GM12873 (cell line): ENCODE measurements around the gene PRG2.

ENCODE experiments used
- TF ChIP-seq, protein P1 (sequence below): IDR thresholded peaks from 2 replicates; pipeline ENCODE4 v1.5.1; 2012; ENCODE audit warnings: low read depth, mild to moderate bottlenecking, moderate library complexity, low read length, control low read depth; ENCODE audit not compliant: insufficient read depth; ENCODE audit errors: missing control alignments

Gene PRG2

DNA sequence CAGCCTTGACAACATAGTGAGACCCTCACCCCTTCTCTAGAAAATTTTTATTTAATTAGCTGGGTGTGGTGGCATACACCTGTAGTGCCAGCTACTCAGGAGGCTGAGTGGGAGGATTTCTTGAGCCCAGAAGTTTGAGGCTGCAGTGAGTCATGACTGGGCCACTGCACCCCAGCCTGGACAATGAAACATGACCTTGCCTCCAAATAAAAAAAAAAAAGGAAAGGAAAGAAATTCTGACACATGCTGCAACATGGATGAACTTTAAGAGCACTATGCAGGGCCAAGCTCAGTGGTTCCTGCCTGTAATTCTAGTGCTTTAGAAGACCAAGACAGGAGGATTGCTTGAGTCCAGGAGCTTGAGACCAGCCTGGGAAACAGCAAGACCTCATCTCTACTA lies 27.7 kb upstream of the PRG2 start:
- TF ChIP-seq, protein P1, sequence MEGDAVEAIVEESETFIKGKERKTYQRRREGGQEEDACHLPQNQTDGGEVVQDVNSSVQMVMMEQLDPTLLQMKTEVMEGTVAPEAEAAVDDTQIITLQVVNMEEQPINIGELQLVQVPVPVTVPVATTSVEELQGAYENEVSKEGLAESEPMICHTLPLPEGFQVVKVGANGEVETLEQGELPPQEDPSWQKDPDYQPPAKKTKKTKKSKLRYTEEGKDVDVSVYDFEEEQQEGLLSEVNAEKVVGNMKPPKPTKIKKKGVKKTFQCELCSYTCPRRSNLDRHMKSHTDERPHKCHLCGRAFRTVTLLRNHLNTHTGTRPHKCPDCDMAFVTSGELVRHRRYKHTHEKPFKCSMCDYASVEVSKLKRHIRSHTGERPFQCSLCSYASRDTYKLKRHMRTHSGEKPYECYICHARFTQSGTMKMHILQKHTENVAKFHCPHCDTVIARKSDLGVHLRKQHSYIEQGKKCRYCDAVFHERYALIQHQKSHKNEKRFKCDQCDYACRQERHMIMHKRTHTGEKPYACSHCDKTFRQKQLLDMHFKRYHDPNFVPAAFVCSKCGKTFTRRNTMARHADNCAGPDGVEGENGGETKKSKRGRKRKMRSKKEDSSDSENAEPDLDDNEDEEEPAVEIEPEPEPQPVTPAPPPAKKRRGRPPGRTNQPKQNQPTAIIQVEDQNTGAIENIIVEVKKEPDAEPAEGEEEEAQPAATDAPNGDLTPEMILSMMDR: no peak

DNA sequence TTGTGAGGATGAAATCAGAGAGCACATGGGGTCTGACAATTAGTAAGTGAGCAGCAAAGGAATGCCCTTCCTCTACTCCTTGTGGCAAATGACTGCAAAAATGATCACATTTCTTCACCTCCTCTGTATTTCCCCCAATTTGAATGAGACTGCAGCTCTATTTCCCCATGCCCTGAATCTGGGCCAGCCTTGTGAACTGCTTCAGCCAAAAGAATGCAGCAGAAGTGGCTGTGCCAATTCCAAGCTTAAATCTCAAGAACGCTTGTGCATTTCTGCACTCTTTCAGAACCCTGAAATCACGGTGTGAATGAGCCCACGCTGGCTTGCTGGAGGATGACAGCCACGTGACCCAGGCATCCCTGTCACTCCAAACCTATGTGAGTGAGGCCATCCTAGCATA lies 26.6 kb upstream of the PRG2 start:
- TF ChIP-seq, protein P1: no peak

DNA sequence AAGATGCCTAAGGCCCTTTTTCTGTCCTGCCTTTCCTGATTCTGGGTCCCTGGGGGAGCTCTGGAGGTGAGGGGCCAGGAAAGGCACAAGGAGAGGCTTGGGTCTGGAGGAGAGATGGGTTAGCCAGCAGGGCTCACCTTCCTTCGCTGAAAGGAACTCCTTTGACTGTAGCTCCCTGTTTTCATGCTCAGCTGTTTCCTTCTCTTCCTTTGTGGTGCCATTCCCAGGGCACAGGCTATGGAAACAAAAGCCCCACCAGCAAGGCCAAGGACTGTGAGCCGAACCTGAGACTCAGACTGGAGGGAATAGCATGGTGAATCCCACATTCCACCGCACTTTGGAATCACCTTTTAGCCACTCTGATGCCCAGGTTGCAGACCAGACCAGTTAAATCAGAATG lies 26.0 kb upstream of the PRG2 start:
- TF ChIP-seq, protein P1: no peak

DNA sequence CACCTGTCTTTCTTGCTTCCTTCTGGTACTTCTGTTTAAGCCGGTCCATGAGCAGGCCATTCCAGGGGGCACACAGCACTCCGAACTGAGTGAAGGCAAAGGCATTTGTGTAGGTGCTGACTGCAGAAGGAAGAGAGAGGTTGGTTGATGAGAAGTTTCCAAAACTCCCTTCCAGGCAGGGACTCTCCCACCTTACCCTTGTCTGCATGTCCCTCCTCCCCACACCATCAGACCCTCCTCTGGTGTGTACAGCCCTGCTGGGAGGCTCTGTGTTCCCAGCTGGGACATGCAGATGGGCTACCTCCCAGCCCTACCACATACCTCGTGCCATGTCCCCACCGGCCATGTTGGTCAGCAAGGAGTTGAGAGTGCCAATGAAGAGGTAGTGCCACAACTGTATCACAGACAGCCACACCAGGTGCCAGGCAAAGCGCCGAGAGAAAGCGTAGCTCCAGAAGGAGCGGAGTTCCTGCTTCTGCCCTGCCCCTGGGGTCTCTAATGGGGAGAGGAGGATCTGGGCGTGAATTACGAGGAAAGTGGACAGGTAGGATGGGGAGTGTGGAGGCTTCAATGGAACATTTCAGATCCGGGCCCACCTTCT lies 24.3 kb upstream of the PRG2 start:
- TF ChIP-seq, protein P1: no peak

DNA sequence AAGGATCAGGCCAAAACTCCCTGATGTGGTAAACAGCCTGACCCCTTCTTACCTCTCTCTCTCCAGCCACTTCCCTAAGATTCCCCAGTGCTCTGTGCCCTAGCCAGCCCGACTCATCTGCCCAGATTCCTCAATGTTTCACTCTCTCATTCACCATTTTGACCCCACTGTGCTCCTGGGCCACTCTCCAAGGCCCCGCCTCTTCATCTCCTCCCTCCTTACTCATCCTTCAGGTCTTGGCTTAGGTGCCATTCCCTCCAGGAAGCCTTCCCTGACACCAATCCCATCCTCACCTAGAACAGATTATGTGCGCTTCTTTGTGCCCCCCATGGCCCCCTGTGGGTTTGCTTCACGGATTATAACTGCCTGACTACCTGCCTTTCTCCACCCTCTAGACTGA lies 23.2 kb upstream of the PRG2 start:
- TF ChIP-seq, protein P1: no peak

DNA sequence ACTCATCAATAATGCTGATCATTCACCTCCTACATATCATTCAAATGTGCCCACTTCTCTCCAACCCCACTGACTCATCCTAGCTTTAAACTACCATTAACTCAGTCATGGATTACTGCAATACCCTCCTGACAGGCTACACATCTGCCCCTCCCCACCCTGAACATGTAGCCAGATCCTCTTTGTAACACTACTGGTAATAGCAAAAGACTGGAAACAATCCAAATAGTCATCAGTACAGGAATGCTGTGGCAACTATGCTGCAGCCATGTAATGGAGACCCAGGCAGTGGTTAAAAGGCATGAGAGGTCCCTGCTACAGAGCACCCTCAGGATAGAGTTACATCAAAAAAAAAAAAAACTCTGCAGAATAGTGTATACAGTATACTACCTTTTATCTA lies 19.8 kb upstream of the PRG2 start:
- TF ChIP-seq, protein P1: no peak

DNA sequence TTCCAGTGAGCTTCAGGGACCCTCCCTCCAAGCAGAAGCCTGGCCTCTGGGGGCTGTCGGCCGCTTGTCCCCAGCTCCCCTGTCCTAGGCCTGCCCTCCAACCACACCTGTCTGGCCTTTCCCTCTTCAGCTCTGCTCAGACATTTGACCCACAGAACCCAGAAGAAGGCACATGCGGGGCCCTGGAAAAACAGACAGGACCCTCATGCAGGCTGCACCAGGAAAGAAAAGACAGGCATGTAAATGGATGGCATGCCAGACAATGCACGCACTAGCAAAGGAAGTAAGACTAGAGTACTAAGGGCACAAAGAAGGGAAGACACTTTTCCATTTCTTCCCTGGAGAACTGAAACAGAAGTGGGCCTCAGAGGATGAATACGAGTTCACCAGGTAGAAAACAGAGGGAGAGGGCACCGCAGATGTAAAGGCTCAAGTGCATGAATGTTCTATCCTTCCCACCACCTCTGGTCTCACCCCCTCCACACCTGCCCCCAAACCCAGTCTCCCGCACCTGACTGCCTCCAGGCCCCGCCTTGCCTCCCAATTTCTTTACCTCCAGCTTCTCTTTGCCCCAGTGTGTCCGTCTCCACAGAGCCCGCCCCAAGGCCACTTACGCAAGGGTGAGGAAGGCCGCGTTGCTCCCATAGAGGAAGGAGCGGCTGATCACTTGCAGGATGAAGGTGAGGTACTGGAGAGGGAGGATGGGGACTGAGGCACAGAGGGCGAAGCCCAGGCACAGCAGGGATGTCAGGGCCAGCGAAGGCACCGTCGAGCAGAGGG lies 19.1 kb upstream of the PRG2 start:
- TF ChIP-seq, protein P1: no peak
